LNCaP clone FGC (cell line): Measurements from ENCODE around the gene CD84.
"Not testable (repeated sequence)": the region's sequence is repeated elsewhere in the genome, so short reads cannot be mapped to it uniquely, and the experiment has no call there.

Experiments
- DNase-seq: peaks from one replicate; pipeline ENCODE4 v3.0.0-alpha.2; 2011; ENCODE audit warnings: low read depth
- H3K4me3 ChIP-seq: 2 replicates; pipeline ENCODE4 v1.5.1; 2011; ENCODE audit warnings: mild to moderate bottlenecking, low read depth, low read length, control low read depth
- TF ChIP-seq, protein P1 (sequence below): IDR thresholded peaks from 2 replicates; pipeline ENCODE4 v1.5.1; 2012; ENCODE audit warnings: mild to moderate bottlenecking; ENCODE audit not compliant: control insufficient read depth, insufficient read depth; ENCODE audit errors: extremely low read depth

The CD84 gene

DNA sequence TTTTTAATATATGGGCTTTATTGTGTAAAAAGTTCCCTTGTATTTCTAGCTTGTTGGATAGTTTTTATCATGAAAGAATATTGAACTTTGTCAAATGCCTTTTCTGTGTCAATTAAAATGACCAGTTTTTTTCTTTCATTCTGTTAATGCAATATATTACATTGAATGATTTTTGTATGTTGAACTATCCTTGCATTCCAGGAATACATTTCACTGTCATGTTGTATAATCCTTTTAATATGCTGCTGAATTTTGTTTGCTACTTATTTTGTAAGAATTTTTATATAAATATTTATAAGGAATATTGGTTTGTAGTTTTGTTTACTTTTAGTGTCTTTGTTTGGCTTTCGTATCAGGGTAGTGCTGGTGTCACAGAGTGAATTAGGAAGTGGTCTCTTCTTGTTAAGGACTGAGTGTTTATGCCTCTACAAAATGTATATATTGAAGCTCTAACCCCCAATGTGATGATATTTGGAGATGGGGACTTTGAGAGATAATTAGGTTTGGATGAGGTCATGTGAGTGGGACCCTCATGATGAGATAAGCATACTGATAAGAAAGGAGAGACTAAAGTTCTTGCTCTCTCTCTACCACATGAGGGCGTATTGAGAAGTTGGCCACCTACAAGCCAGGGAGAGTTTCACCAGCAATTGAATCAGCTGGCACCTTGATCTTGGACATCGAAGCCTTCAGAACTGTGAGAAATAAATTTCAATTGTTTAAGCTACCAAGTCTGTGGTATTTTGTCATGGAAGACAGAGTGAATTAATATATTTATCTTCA is 44.3 kb downstream of the CD84 start:
- TF ChIP-seq, protein P1, sequence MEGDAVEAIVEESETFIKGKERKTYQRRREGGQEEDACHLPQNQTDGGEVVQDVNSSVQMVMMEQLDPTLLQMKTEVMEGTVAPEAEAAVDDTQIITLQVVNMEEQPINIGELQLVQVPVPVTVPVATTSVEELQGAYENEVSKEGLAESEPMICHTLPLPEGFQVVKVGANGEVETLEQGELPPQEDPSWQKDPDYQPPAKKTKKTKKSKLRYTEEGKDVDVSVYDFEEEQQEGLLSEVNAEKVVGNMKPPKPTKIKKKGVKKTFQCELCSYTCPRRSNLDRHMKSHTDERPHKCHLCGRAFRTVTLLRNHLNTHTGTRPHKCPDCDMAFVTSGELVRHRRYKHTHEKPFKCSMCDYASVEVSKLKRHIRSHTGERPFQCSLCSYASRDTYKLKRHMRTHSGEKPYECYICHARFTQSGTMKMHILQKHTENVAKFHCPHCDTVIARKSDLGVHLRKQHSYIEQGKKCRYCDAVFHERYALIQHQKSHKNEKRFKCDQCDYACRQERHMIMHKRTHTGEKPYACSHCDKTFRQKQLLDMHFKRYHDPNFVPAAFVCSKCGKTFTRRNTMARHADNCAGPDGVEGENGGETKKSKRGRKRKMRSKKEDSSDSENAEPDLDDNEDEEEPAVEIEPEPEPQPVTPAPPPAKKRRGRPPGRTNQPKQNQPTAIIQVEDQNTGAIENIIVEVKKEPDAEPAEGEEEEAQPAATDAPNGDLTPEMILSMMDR = no peak
- no peak for DNase-seq

DNA sequence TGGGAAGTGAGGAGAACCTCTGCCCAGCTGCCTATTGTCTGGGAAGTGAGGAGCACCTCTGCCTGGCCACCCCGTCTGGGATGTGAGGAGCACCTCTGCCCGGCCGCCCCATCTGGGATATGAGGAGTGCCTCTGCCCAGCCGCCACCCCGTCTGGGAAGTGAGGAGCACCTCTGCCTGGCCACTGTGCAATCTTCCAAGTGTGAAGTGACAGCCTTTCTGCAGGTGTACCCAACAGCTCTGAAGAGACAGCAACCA is 46.8 kb downstream of the CD84 start:
- not testable (repeated sequence) for H3K4me3 ChIP-seq, DNase-seq

More for the DNA sequence above, 44.3 kb downstream of the CD84 start:
- no peak overlapping the region for H3K4me3 ChIP-seq

DNA sequence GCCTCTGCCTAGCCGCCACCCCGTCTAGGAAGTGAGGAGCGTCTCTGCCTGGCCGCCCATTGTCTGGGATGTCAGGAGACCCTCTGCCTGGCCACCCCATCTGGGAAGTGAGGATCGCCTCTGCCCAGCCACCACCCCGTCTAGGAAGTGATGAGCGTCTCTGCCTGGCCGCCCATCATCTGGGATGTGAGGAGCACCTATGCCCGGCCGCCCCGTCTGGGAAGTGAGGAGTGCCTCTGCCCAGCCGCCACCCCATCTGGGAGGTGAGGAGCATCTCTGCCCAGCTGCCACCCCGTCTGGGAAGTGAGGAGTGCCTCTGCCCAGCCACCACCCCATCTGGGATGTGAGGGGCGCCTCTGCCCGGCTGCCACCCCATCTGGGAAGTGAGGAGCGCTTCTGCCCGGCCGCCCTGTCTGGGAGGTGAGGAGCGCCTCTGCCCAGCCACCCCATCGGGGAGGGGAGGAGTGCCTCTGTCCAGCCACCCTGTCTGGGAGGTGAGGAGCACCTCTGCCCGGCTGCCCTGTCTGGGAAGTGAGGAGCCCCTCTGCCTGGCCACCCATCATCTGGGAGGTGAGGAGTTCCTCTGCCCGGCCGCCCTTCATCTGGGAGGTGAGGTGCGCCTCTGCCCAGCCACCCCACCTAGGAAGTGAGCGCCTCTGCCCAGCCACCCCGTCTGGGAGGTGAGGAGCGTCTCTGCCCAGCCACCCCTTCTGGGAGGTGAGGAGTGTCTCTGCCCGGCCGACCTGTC is 47.3 kb downstream of the CD84 start:
- DNase-seq, H3K4me3 ChIP-seq: not testable (repeated sequence)

DNA sequence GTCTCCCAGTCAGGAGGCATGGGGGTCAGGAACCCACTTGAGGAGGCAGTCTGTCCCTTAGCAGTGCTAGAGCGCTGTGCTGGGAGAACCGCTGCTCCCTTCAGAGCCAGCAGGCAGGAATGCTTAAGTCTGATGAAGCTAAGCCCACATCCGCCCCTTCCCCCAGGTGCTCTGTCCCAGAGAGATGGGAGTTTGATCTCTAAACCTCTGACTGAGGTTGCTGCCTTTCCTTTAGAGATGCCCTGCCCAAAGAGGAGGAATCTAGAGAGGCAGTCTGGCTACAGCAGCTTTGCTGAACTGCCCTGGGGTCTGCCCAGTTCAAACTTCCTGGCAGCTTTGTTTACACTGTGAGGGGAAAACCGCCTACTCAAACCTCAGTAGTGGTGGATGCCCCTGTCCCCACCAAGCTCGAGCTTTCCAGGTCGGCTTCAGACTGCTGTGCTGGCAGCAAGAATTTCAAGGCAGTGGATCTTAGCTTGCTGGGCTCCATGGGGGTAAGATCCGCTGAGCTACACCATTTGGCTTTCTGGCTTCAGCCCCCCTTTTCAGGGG is 49.8 kb downstream of the CD84 start:
- H3K4me3 ChIP-seq, DNase-seq: not testable (repeated sequence)

DNA sequence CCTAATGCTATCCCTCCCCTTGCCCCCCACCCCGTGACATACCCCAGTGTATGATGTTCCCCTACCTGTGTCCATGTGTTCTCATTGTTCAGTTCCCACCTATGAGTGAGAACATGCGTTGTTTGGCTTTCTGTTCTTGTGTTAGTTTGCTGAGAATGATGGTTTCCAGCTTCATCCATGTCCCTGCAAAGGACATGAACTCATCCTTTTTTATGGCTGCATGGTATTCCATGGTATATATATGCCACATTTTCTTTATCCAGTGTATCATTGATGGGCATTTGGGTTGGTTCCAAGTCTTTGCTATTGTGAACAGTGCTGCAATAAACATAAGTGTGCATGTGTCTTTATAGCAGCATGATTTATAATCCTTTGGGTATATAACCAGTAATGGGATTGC is 55.5 kb downstream of the CD84 start:
- DNase-seq, H3K4me3 ChIP-seq: not testable (repeated sequence)

DNA sequence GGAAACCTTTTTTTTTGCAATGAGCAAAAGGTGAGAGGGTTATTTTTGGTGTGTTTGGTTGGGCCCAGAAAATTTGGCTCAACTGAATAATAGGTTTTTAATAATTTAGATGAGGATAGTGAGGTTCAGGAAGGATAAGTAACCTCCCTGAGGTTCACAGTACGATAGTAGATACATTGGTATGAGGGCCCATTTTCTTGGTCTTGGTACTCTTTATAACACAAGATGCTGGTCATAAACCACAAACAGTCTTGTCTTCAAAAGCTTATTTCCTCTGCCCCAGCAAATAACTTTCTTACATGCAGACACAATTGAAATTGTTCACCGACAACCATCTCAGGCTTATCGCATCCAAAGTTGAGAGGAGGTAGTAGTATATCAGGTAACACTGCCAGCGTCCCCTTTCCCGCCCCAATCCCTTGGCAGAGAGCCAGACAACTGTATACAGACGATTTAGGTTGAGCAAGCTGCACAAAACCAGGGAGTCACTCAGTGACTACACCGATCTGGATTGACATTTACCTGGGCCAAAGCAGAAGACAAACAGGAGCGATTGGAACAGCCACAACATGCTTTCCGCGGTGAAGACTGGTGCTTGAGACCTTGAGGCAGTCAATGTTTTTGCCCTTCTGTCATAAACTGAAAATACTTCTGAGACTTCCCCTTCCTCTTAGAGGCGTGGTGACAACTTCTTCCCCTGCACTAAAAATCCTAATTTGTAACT is 56.5 kb downstream of the CD84 start, which contains the start of gene SLAMF6:
Gene SLAMF6, minus strand, starts transcription at position 634 of the 724 bp plus-strand sequence. Its CDS starts 63 bp downstream, at position 571.
- no peak within 1 kb of the TSS for H3K4me3 ChIP-seq
- TF ChIP-seq, protein P1 = no peak
- no peak for DNase-seq

DNA sequence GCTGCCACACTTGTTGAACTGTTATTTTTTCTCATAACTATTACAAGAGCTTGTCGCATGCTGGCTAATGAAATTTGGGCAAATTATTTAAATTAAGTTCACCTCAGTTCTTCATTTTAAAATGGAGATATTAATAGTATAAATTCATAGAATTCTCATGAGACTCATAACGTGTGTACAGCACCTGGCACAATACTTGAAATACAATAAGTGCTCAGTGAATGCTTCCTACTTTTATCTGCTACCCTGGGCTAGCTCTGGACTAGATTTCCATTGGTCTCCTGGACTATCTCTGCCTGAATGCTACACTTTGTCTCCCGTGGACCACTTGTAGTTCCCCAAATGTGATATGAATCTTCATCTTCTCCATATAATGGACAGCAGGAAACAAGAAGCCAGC is 57.2 kb downstream of the CD84 start:
- H3K4me3 ChIP-seq = no peak overlapping the region
- TF ChIP-seq, protein P1 = no peak
- DNase-seq = no peak

DNA sequence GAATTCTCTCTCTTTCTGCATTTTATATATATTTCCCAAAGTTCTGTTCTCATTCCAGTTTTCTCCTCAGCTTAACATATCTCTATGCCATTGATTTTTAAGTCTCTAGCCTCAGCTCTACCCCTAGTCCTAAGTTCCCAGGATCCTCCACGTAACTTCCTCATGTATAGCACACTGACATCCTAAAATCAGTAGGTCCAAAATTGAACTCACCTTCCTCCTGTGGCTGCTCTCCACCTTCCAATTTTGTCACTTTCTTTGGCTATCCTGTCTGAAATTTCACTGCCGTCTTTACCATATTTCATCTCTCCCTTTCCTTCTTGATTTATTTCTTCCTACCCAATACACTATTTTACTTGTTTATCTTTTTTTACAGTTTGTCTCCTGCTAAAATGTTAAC is 57.7 kb downstream of the CD84 start:
- DNase-seq = no peak
- no peak overlapping the region for H3K4me3 ChIP-seq

More for the DNA sequence above, 57.7 kb downstream of the CD84 start:
- TF ChIP-seq, protein P1 = no peak
